ENCODE data around the gene MYMK.

GRCh38 chr9:133512253-133513213, 12.2 kb downstream of the MYMK start:
- TF ChIP-seq EP300 (IDR thresholded peaks at IDR 0.05) (no peak), CTCF (IDR thresholded peaks at IDR 0.05) (no peak)
